ENCODE measurements around the gene LAMA2. TPM values are rescaled to one million over a fixed set of nuclear protein-coding genes. Genes with fewer than 3 reads are reported as not detected.

The LAMA2 gene
- total and polyA plus RNA-seq, 2 donors (not counting 3 experiments of a cell fraction or from before 2014, with no cell fraction given): 0.51 to 0.75 TPM

DNA sequence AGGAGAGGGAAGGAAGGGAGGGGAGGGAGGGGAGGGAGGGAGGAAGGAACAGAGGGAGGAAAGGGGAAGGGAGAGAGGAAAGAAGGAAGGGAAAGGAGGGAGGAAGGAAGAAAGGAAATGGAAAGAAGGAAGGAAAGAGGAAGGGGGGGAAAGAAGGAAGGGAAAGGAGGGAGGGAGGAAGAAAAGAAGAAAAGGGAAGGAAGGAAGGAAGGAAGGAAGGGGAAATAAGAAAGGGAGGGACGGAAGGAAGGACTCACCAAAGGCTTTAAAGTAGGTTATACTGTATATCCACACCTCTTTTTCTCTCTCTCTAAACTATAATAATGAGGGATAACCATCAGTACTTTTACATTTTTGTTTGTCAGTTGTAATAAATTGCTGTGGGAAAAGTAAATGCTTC, 502.2 kb downstream of the LAMA2 start:
- H3K27ac ChIP-seq (ENCODE audit: insufficient read depth, low read depth, low read length): no peak overlapping the region
- H3K4me1 ChIP-seq (ENCODE audit: control insufficient read depth, extremely low read depth, insufficient read depth, low read length): no peaks in the 10 kb centered on the region
- POLR2A ChIA-PET: no interaction called here
- H3K4me2 ChIP-seq (ENCODE audit: insufficient read depth, low read length): no peak overlapping the region
- no peaks in the 10 kb centered on the region for H3K9me1 ChIP-seq (replicated peaks; ENCODE audit: control insufficient read depth, extremely low read depth, insufficient read depth, low read length)
- DNase-seq (ENCODE audit: low read depth, low spot score) (no peak), FAIRE-seq (no peak)
- TF ChIP-seq, protein P1, sequence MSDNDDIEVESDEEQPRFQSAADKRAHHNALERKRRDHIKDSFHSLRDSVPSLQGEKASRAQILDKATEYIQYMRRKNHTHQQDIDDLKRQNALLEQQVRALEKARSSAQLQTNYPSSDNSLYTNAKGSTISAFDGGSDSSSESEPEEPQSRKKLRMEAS (IDR thresholded peaks at IDR 0.05; ENCODE audit: insufficient read depth, insufficient read length): no peak
- no peak for TF ChIP-seq MYC (IDR thresholded peaks at IDR 0.05; ENCODE audit: low read depth, low read length)
- TF ChIP-seq, protein P2, sequence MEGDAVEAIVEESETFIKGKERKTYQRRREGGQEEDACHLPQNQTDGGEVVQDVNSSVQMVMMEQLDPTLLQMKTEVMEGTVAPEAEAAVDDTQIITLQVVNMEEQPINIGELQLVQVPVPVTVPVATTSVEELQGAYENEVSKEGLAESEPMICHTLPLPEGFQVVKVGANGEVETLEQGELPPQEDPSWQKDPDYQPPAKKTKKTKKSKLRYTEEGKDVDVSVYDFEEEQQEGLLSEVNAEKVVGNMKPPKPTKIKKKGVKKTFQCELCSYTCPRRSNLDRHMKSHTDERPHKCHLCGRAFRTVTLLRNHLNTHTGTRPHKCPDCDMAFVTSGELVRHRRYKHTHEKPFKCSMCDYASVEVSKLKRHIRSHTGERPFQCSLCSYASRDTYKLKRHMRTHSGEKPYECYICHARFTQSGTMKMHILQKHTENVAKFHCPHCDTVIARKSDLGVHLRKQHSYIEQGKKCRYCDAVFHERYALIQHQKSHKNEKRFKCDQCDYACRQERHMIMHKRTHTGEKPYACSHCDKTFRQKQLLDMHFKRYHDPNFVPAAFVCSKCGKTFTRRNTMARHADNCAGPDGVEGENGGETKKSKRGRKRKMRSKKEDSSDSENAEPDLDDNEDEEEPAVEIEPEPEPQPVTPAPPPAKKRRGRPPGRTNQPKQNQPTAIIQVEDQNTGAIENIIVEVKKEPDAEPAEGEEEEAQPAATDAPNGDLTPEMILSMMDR (IDR thresholded peaks at IDR 0.05; ENCODE audit: extremely low read depth in 1 of 2, insufficient read depth in 1 of 2, low read depth in 1 of 2, low read length in 2 of 2): no peak
- no peak for TF ChIP-seq FOS (IDR thresholded peaks at IDR 0.05; ENCODE audit: borderline replicate concordance, insufficient read depth, low read length)
- no peak for TF ChIP-seq POLR2A (IDR thresholded peaks at IDR 0.05; ENCODE audit: low read depth, low read length)
- no peak for TF ChIP-seq GATA2 (IDR thresholded peaks at IDR 0.05; ENCODE audit: insufficient read depth, insufficient read length, low read depth, low read length)
- no peak for TF ChIP-seq JUN (IDR thresholded peaks at IDR 0.05; ENCODE audit: borderline replicate concordance, insufficient read depth, insufficient read length, low read depth)
- no peak for TF ChIP-seq POLR2AphosphoS5 (IDR thresholded peaks at IDR 0.05; ENCODE audit: insufficient read depth, low read depth, low read length)
- TF ChIP-seq EZH2 (IDR thresholded peaks at IDR 0.05; ENCODE audit: borderline replicate concordance, low read depth, low read length, severe bottlenecking): no peak
- peaks cover 2% of the 10 kb centered on the region in 2 experiments for H3K27me3 ChIP-seq (ENCODE audit: control insufficient read depth in 2 of 2, insufficient read depth in 2 of 2, low read length in 2 of 2)
- no peaks in the 10 kb centered on the region for H4K20me1 ChIP-seq (replicated peaks; ENCODE audit: control insufficient read depth, extremely low read depth, insufficient read depth, low read length)
- no peak overlapping the region for H2AFZ ChIP-seq (ENCODE audit: low read depth, low read length)
- CTCF ChIA-PET: interaction anchor here (2.2 kb wide), 1 partner anchor 15 kb away, joined by 6 read pairs; no protein-coding TSS in a partner anchor
- no peaks in the 10 kb centered on the region for H3K36me3 ChIP-seq (ENCODE audit: control insufficient read depth in 2 of 2, extremely low read depth in 1 of 2, insufficient read depth in 2 of 2, low read length in 2 of 2)
- intact Hi-C loops (cut with micrococcal nuclease): no loop called here
- no peak overlapping the region for H3K4me3 ChIP-seq (replicated peaks in 1 of 3; ENCODE audit: insufficient read depth in 1 of 3, low read depth in 1 of 3, low read length in 3 of 3)
- H3K9ac ChIP-seq (replicated peaks; ENCODE audit: extremely low read depth, insufficient read depth, low read length): no peak overlapping the region
- dilution Hi-C loops (cut with MboI; ENCODE audit: extremely low pct_ligation_motif_present, low sequenced_read_pairs): no loop called here
- BruUV-seq (replicated peaks): no TSS peak
- no peaks in the 10 kb centered on the region for H3K79me2 ChIP-seq (ENCODE audit: control insufficient read depth, insufficient read depth, low read length)
- no peaks in the 10 kb centered on the region for H3K9me3 ChIP-seq (replicated peaks; ENCODE audit: control insufficient read depth, insufficient read depth, low read length)

Measured in endothelial cell of umbilical vein (primary cell).